ENCODE measurements around the gene IQGAP3.

IQGAP3 gene

GRCh38 chr1:156549390-156549789 is 23.0 kb downstream of the IQGAP3 start:
- no peak overlapping the region for H3K4me3 ChIP-seq (ENCODE audit: low read length)
- no peaks in the 10 kb centered on the region for H3K9me3 ChIP-seq (replicated peaks; ENCODE audit: insufficient read depth, low read length)
- H3K4me2 ChIP-seq (ENCODE audit: low read depth, low read length), result no peak overlapping the region
- no peaks in the 10 kb centered on the region for H3K79me2 ChIP-seq (ENCODE audit: low read length)
- H4K20me1 ChIP-seq (ENCODE audit: insufficient read depth, low read length), result no peaks in the 10 kb centered on the region
- no peaks in the 10 kb centered on the region for H3K4me1 ChIP-seq (ENCODE audit: low read length)
- no peak for TF ChIP-seq CTCF (IDR thresholded peaks at IDR 0.05; ENCODE audit: low read length)
- TF ChIP-seq EZH2phosphoT487 (IDR thresholded peaks at IDR 0.05; ENCODE audit: low read length), result no peak
- TF ChIP-seq EZH2 (optimal IDR thresholded peaks at IDR 0.05; ENCODE audit: low read depth, low read length), result no peak
- no peak overlapping the region for H3K9ac ChIP-seq (ENCODE audit: low read length)
- no peak overlapping the region for H3K27ac ChIP-seq (ENCODE audit: low read length)
- no peak for DNase-seq
- H3K27me3 ChIP-seq (replicated peaks; ENCODE audit: insufficient read depth, low read length), result no peaks in the 10 kb centered on the region
- no peaks in the 10 kb centered on the region for H3K9me2 ChIP-seq (replicated peaks; ENCODE audit: insufficient read depth, low read length)
- H2AFZ ChIP-seq (ENCODE audit: low read length), result no peak overlapping the region
- H3K36me3 ChIP-seq (replicated peaks; ENCODE audit: insufficient read depth, low read length), result no peaks in the 10 kb centered on the region
- no peaks in the 10 kb centered on the region for H3F3A ChIP-seq (ENCODE audit: insufficient read depth, low read length)

- H3K4me1 ChIP-seq (ENCODE audit: low read length), result no peaks in the 10 kb centered on the region
- no peak overlapping the region for H3K9ac ChIP-seq (ENCODE audit: low read length)
- H3K9me2 ChIP-seq (replicated peaks; ENCODE audit: insufficient read depth, low read length), result no peaks in the 10 kb centered on the region
- no peaks in the 10 kb centered on the region for H3K79me2 ChIP-seq (ENCODE audit: low read length)
- DNase-seq, result no peak
- no peak overlapping the region for H2AFZ ChIP-seq (ENCODE audit: low read length)
- no peak overlapping the region for H3K27ac ChIP-seq (ENCODE audit: low read length)
- no peak overlapping the region for H3K4me3 ChIP-seq (ENCODE audit: low read length)
- H3F3A ChIP-seq (ENCODE audit: insufficient read depth, low read length), result no peaks in the 10 kb centered on the region
- H3K36me3 ChIP-seq (replicated peaks; ENCODE audit: insufficient read depth, low read length), result no peaks in the 10 kb centered on the region
- H3K4me2 ChIP-seq (ENCODE audit: low read depth, low read length), result no peak overlapping the region
- no peaks in the 10 kb centered on the region for H3K27me3 ChIP-seq (replicated peaks; ENCODE audit: insufficient read depth, low read length)
- H3K9me3 ChIP-seq (replicated peaks; ENCODE audit: insufficient read depth, low read length), result no peaks in the 10 kb centered on the region
- no peaks in the 10 kb centered on the region for H4K20me1 ChIP-seq (ENCODE audit: insufficient read depth, low read length)
- TF ChIP-seq CTCF (IDR thresholded peaks at IDR 0.05; ENCODE audit: low read length), result no peak
- no peak for TF ChIP-seq EZH2phosphoT487 (IDR thresholded peaks at IDR 0.05; ENCODE audit: low read length)
- no peak for TF ChIP-seq EZH2 (optimal IDR thresholded peaks at IDR 0.05; ENCODE audit: low read depth, low read length)
Observed at GRCh38 chr1:156547982-156548381, 24.4 kb downstream of the IQGAP3 start.

GRCh38 chr1:156547434-156547833 is 24.9 kb downstream of the IQGAP3 start:
- Histone ChIP-seq H3K27ac (ENCODE audit: low read length) (no peak overlapping the region), H3K9me2 (replicated peaks; ENCODE audit: insufficient read depth, low read length) (no peaks in the 10 kb centered on the region), H3K79me2 (ENCODE audit: low read length) (no peaks in the 10 kb centered on the region), H3K27me3 (replicated peaks; ENCODE audit: insufficient read depth, low read length) (no peaks in the 10 kb centered on the region), H3K9me3 (replicated peaks; ENCODE audit: insufficient read depth, low read length) (no peaks in the 10 kb centered on the region), H3K4me1 (ENCODE audit: low read length) (no peaks in the 10 kb centered on the region), H3K4me3 (ENCODE audit: low read length) (no peak overlapping the region), H2AFZ (ENCODE audit: low read length) (no peak overlapping the region), H3F3A (ENCODE audit: insufficient read depth, low read length) (no peaks in the 10 kb centered on the region), H3K4me2 (ENCODE audit: low read depth, low read length) (no peak overlapping the region), H4K20me1 (ENCODE audit: insufficient read depth, low read length) (no peaks in the 10 kb centered on the region), H3K9ac (ENCODE audit: low read length) (no peak overlapping the region), H3K36me3 (replicated peaks; ENCODE audit: insufficient read depth, low read length) (no peaks in the 10 kb centered on the region)
- no peak for DNase-seq
- no peak for TF ChIP-seq EZH2phosphoT487 (IDR thresholded peaks at IDR 0.05; ENCODE audit: low read length)
- no peak for TF ChIP-seq CTCF (IDR thresholded peaks at IDR 0.05; ENCODE audit: low read length)
- TF ChIP-seq EZH2 (optimal IDR thresholded peaks at IDR 0.05; ENCODE audit: low read depth, low read length), result no peak
